ENCODE data around the gene AFAP1. TPM values are rescaled to one million over a fixed set of nuclear protein-coding genes. Genes with fewer than 3 reads are reported as not detected.

AFAP1 gene
- polyA plus RNA-seq, 4 donors = 21.6 to 28.3 (median 23.6) TPM

GRCh38 chr4:7732263-7732662, 207.4 kb downstream of the AFAP1 start:
- no peak for DNase-seq (ENCODE audit: low read depth in 4 of 4, low spot score in 3 of 4)

DNA sequence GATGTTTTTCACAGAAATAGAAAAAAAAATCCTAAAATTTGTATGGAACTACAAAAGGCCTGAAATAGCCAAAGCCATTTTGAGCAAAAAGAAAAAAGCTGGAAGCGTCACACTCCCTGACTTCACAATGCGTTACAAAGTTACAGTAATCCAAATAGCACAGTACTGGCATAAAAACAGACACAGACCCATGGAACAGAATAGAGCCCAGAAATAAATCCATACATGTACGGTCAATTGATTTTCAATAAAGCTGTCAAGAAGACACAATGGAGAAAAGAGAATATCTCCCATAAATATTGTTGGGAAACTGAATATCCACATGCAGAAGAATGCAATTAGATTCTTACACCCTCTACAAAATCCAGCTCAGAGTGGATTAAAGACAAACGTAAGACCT, 208.2 kb downstream of the AFAP1 start:
- no peak for DNase-seq (ENCODE audit: low read depth in 4 of 4, low spot score in 3 of 4)

DNA sequence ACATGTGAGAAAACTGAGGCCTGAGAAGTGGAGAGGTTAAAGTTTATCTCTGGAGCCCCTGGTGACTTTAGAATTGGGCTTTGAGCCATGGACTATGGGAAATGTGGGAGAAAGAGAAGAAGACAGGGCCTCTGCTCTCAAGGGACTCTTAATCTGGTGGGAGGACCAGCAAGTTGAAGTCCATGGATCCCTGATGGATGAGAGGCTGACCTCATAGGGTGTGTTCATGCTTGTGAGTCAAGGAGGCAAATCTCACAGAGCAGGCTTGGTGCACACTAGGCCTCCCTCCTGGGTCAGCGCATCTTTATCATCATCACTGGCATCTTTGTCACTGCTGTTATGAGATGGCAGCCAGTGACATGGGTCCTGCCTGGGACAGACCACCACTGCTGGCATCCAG, 211.9 kb downstream of the AFAP1 start:
- DNase-seq (ENCODE audit: low read depth in 4 of 4, low spot score in 3 of 4) = no peak

DNA sequence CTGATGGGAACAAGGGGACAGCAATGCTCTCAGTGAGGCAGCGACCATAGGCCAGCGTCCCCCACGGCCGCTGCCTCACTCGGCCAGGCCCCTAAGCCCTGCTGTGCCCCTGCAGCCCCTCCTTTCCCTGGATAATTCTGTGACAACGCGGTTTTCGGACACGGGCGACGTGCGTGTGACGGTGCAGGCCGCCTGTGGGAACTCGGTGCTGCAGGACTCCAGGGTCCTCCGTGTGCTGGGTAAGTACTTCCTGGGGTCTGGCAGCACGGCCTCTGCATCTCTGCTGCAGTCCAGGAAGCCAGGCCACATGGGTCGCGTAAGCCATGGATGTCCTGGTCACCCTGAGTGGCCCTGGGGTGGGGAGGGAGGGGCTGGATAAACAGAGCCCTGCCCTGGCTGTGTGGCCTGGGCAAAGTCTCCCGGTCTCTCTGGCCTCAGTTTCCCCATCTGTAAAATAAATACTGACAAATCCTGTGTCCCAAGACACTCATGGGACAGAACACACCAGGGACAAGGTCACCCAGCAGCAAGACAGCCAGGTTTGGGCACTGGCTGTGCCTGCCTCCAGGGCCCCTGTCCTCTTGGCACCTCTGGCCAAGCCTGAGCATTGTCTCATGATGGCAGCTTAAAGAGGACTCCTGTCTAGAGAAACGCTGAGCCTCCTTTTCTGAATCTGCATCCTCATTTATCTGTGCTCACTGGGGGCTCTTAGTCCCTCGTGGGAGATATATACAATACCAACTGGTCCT, 212.8 kb downstream of the AFAP1 start:
- no peak for DNase-seq (ENCODE audit: low read depth in 4 of 4, low spot score in 3 of 4)

GRCh38 chr4:7725951-7726350, 213.7 kb downstream of the AFAP1 start:
- no peak for DNase-seq (ENCODE audit: low read depth in 4 of 4, low spot score in 3 of 4)

GRCh38 chr4:7723625-7724024, 216.0 kb downstream of the AFAP1 start:
- DNase-seq (ENCODE audit: low read depth in 4 of 4, low spot score in 3 of 4) = no peak

GRCh38 chr4:7722766-7723387, 216.8 kb downstream of the AFAP1 start:
- no peak for DNase-seq (ENCODE audit: low read depth in 4 of 4, low spot score in 3 of 4)

DNA sequence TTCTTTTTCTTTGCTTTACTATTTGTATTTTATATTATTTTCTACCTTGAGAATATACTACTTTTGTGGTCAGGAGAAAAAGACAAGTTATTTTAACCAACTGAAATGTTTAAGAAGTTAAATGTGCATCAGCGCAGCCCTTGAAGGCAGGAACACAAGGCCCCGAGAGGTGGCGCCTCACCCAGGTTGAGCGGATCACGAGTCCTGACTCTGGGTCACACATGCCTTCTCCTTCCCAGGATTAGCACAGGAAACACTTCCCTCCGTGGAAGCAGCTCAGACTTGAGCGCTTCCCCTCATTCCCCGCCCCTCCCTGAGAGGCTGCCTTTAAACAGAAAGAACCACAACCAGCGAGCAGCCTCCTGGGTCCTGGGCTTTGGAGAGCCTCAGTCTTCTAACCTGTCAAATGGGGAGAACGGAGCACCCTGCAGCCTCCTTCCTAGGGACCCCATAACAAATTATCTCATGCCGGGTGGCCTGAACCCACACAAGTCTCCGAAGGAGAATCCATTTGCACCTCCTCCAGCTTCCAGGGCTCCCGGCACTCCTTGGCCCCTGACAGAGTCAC, 217.6 kb downstream of the AFAP1 start:
- DNase-seq (ENCODE audit: low read depth in 4 of 4, low spot score in 3 of 4) = no peak

DNA sequence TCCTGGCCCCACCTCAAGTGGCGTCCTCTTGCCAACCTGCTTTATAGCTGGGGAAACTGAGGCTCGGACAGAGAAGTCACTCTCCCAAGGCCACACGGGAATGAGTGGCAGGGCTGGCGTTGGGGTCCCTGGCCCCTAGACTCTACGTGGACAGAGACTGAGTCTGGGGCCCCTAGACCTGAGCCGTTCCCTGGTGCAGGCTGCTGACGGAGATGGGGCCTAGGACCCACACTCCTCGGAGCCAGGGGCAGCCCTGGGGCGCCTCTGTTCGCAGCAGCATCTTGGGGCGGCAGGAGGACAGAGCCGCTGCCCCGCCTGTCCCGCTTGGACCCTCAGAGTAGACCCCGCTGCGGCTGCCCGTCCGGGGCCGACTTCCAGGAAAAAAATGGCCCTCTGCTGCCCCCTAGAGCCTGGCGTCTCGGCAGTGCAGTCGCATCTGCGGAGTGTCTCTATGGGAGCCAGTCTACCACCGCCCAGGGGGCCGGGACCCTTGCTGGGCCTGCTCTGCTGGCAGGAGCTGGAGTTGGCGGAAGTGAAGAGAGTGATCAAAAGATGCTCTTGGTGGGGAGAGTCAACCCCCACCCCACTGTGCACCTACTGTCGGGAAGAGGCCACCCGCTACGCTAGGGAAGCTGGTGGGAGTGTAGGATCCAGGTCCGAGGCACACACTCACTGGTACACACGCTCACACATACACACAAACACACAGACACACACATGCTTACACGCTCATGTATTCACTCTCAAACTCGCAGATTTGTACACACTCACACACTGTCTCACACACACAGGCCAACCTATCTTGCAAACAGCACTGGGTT, 220.1 kb downstream of the AFAP1 start:
- DNase-seq (ENCODE audit: low read depth in 4 of 4, low spot score in 3 of 4) = peak; percentile 31 to 57 (median 38)

DNA sequence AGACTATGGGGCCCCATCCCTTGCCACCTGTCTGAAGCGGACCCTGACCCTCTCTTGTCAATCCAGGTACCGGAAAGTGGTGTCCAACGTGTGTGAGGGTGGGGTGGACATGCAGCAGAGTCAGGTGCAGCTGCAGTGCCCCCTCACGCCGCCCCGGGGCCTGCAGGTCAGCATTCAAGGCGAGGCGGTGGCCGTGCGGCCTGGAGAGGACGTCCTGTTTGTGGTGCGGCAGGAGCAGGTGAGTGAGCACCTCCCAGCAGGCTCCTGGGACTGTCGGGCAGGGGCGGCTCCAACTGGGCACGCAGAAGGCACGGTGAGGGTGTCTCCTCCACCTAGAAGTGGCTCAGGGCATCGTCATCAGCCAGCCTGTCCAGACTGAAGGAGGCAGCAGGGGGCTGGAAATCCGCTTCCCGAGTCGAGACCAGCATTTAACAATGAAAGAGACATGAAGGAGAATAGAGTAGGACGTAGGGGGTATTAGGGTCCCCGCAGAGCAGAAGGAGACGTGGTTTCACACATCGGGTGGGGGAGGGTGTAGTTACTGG, 221.6 kb downstream of the AFAP1 start:
- no peak for DNase-seq (ENCODE audit: low read depth in 4 of 4, low spot score in 3 of 4)

DNA sequence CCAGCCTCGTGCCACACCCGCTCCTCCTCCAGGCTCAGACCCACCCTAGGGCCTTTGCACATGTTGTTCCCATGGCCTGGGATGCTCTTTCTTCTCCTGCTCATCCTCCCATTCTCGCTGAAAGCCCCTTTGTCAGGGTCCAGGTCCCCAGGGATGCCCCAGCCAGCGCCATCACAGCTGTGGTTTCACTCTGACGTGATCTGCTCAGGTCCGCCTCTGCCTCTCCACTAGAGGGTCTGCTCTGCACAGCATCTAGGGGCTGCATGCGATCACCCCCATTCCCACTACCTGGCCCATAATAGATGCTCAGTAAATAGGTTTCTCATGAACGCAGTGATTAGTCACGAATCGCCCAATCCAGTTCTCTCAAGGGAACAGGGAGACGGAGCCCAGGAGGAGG, 222.5 kb downstream of the AFAP1 start:
- no peak for DNase-seq (ENCODE audit: low read depth in 4 of 4, low spot score in 3 of 4)

- DNase-seq (ENCODE audit: low read depth in 4 of 4, low spot score in 3 of 4) = no peak
These were observed 223.5 kb downstream of the AFAP1 start for GRCh38 chr4:7716010-7716721.

GRCh38 chr4:7715271-7716009, 224.2 kb downstream of the AFAP1 start:
- DNase-seq (ENCODE audit: low read depth in 4 of 4, low spot score in 3 of 4) = no peak

GRCh38 chr4:7714738-7715137, 224.9 kb downstream of the AFAP1 start:
- DNase-seq (ENCODE audit: low read depth in 4 of 4, low spot score in 3 of 4) = no peak

- DNase-seq (ENCODE audit: low read depth in 4 of 4, low spot score in 3 of 4) = no peak
These were observed 225.5 kb downstream of the AFAP1 start for GRCh38 chr4:7714176-7714575.

GRCh38 chr4:7713757-7714156, 225.9 kb downstream of the AFAP1 start:
- no peak for DNase-seq (ENCODE audit: low read depth in 4 of 4, low spot score in 3 of 4)

- no peak for DNase-seq (ENCODE audit: low read depth in 4 of 4, low spot score in 3 of 4)
These were observed 227.5 kb downstream of the AFAP1 start for GRCh38 chr4:7712021-7712671.

DNA sequence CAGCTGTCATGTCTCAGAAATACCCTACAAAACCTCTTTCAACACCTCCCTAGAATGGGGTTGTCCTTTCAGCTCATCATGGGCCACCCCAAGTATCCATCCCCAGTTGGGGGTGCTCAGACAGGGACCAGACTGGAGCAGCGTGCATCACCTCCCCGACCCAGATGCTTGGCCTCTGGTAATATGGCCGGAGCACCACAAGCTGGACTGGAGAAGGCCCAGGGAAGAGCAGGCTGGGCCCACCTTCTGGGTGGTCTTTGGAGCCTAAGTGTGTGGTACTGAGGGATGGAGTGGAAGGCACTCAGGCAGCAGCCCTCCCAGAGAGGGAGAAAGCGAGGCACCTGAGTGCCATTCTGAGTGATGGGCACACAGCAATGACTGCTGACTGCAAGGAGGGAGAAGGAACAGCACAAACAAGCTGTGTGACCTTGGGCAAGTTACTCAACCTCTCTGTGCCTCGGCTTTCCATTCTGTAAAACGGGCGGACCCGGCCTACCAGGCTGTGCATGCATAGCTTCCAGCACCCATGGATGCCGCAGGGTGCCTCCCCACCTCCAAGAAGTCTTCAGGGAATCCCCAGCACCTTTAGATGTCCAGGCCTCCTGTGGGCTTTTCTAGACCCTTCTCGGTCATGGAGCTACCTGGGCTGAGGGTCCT, 228.2 kb downstream of the AFAP1 start:
- no peak for DNase-seq (ENCODE audit: low read depth in 4 of 4, low spot score in 3 of 4)

Measured in right renal pelvis (tissue), 4 donors.